HTR-8/SVneo (cell line): ENCODE measurements around the gene WDR73.

Source experiments
- DNase-seq: peaks from one replicate; pipeline ENCODE4 v3.0.0; 2011; ENCODE audit warnings: low spot score, mixed read lengths; ENCODE audit not compliant: insufficient read length
- FAIRE-seq: peaks from 2 replicates; lab custom pipeline; 2011; peaks lifted over from hg19 to GRCh38; lab: Jason Lieb, UNC

WDR73 gene

DNA sequence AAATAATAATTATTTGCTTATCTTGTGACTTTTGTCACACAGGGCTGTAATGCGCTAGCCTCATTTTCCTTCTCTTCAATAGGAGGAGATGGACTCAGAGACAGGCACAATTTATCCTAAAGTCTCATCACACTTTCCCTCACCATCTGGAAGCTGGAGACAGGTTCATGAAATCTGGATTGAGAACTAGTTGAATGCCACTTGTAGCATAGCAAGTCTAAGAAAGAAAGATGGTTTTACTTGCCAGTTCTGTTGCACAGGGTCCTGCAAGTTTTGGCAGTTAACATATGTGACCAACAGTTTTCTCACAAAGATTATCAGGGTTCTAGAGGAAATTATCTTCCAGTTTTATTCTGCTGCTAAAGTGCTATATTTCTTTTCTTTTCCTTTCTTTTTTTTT, 62.3 kb downstream of the WDR73 start:
- FAIRE-seq (no peak), DNase-seq (no peak)

- DNase-seq = no peak
- no peak for FAIRE-seq
Observed at GRCh38 chr15:84590406-84590805, 63.7 kb downstream of the WDR73 start.
